Measurements from ENCODE around the gene KIAA0513.

DNA sequence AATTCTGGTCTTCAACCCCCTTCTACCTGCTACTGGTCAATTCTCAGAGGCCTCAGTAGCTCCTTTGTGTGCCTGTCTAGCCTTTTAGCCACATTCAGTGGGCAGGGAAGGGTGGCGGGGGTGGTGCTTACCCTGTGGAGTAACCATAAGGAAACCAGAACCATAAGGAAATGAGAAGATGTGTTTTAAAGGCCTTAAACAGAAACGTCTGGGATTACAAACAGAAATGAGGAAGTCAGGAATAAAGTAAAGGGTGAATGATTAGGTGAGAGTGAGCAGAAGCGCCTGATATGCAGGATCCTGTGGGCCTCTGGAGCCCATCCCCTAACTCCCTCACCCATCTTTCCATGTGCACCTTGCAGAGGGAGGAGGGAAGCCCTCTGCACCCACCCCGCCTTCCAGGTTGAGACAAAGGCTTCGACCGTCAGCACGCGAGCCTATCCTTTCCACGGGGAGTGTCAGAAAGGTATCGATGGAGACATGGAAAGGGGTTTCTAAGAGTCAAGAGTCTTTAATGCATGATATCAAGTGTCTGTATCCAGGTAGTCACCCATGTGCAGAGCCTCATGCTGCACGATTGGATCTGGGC is 20.4 kb downstream of the KIAA0513 start:
- TF ChIP-seq CTCF (IDR thresholded peaks at IDR 0.05): no peak
- TF ChIP-seq POLR2A (IDR thresholded peaks at IDR 0.05): no peak

Data from Peyer's patch (tissue), 4 donors.